ENCODE measurements around the gene MORC1.

DNA sequence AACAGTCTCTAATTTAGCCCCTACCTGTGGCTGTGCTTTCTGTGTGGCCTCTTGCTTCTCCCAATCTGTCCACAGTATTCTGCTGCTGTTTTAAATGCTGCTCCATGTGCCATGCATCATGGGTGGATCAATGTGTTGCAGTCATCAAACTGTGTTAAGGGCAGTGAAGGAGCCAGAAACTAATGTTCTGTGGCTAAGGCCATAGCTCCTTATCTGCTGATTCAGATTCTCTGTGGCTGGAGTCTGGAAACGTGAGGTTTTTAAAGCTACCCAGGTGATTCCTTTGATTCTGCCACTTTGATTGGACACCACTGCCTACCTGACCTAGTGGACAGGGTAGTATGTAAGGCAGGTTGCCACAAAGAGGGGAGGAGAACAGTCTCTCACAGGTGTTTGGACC is 44.8 kb downstream of the MORC1 start:
- TF ChIP-seq KDM5A (IDR thresholded peaks at IDR 0.05) (no peak), KDM1A (IDR thresholded peaks at IDR 0.05; ENCODE audit: low read depth) (no peak), ESRRA (IDR thresholded peaks at IDR 0.05; ENCODE audit: borderline replicate concordance, low read length) (no peak), HOXB13 (CRISPR knock-in tag; IDR thresholded peaks at IDR 0.05; ENCODE audit: low read depth) (no peak)

All from A549 (cell line).